ENCODE results near the gene ZKSCAN4.

DNA sequence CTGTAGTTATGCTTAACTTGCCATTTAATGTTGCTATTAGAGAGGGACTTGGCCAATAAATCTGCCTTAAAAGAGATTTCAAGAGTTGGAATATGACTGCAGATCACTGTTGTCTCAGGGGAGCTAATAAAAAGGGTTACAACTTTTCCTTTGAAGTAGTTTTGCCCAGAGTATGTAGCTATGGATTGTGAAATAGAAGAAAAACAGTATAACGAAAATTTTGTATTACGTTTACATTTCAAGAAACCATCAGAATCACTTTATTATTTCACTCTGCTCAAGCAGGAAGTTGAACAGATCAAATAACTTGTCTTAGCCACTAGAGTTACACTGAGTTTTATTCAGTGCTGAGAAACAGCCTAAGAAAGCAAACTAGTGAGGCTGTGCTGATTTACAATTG, 11.9 kb upstream of the ZKSCAN4 start:
- TF ChIP-seq ZSCAN29 (IDR thresholded peaks at IDR 0.05) (no peak), ASH2L (IDR thresholded peaks at IDR 0.05; ENCODE audit: borderline replicate concordance, low read depth) (no peak)
- TF ChIP-seq, protein P1, sequence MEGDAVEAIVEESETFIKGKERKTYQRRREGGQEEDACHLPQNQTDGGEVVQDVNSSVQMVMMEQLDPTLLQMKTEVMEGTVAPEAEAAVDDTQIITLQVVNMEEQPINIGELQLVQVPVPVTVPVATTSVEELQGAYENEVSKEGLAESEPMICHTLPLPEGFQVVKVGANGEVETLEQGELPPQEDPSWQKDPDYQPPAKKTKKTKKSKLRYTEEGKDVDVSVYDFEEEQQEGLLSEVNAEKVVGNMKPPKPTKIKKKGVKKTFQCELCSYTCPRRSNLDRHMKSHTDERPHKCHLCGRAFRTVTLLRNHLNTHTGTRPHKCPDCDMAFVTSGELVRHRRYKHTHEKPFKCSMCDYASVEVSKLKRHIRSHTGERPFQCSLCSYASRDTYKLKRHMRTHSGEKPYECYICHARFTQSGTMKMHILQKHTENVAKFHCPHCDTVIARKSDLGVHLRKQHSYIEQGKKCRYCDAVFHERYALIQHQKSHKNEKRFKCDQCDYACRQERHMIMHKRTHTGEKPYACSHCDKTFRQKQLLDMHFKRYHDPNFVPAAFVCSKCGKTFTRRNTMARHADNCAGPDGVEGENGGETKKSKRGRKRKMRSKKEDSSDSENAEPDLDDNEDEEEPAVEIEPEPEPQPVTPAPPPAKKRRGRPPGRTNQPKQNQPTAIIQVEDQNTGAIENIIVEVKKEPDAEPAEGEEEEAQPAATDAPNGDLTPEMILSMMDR (IDR thresholded peaks at IDR 0.05 in 2 of 3, conservative IDR thresholded peaks at IDR 0.05 in 1 of 3; ENCODE audit: control insufficient read depth in 2 of 3, extremely low read depth in 1 of 3, insufficient read depth in 1 of 3, low read depth in 3 of 3, low read length in 3 of 3): no peak

Measured in GM12878 (cell line).